Measurements from ENCODE around the gene SH3RF3. TPM values are rescaled to one million over a fixed set of nuclear protein-coding genes. Genes with fewer than 3 reads are reported as not detected.

The SH3RF3 gene
- total and polyA plus RNA-seq, 10 of the 15 experiments (the other 5 are each of a cell fraction or from before 2014, with no cell fraction given) = 0.08 to 8.8 (median 2.3) TPM

DNA sequence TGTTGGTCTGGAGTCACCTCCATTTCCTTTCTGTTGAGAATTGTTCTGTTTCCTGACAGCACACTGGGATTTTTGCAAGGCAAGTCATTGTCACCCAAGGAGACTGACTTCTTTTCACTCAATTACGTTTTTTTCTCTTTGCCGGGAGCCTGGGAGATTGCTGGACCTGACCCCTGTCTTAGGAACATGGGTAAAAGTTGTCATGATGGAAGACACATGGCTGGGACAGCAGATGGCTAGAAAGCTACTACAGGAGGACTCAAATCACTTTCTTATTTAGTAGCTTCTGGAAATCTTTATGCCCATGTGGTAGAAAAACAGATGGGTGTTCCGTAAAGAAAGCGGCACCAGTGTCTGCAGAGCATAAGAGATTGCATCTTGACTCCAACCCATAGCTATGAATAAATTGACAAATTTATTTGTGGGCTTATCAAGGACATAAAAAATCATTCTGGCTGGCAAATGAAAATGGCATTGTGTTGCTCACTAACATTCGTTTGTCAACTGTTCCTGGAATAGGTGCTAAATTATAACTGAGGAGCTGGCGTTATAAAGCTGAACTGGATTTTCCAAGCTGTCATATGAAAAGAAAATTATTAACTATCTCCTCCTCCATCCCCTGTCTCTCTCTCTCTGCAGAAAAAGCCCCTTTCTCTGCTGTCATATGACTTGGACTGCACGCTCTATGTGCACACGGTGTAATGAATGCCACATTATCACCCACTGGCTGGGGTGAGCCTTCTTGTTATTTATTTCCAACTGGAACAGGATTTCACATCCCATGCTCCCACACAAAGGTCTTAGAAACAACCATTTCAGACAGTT, 159.8 kb downstream of the SH3RF3 start:
- POLR2A ChIA-PET = no interaction called here
- CTCF ChIA-PET = interaction anchor here (1.0 to 1.3 kb wide), 2 partner anchors 156 to 221 kb away, joined by 4 read pairs; no protein-coding TSS in a partner anchor
- FAIRE-seq = no peak
- no TSS peak for BruUV-seq (replicated peaks)
- RAD21 ChIA-PET (ENCODE audit: unreplicated experiment) = interaction anchor here (0.8 to 1.3 kb wide), 4 partner anchors 32 to 225 kb away, joined by 3 read pairs; no protein-coding TSS in a partner anchor
- Histone ChIP-seq H3K4me3 (no peak overlapping the region), H4K20me1 (ENCODE audit: control insufficient read depth, insufficient read depth) (no peaks in the 10 kb centered on the region; the same call in 1 of the 2 replicates), H3K4me2 (ENCODE audit: control insufficient read depth, insufficient read depth) (no peak overlapping the region), H3K27me3 (replicated peaks in 1 of 2; ENCODE audit: control insufficient read depth in 2 of 2, insufficient read depth in 2 of 2, low read length in 1 of 2) (no peaks in the 10 kb centered on the region; a peak in 1 of 4 replicates), H3K9me3 (replicated peaks; ENCODE audit: control insufficient read depth, insufficient read depth, low read length) (no peaks in the 10 kb centered on the region), H3K4me1 (ENCODE audit: control insufficient read depth, insufficient read depth, low read length) (no peaks in the 10 kb centered on the region), H3K27ac (ENCODE audit: control insufficient read depth, insufficient read depth) (no peak overlapping the region), H3K79me2 (ENCODE audit: control insufficient read depth, insufficient read depth, low read length) (no peaks in the 10 kb centered on the region; the same call in 1 of the 2 replicates), H2AFZ (ENCODE audit: control insufficient read depth, low read depth, low read length) (no peak overlapping the region), H3K9ac (ENCODE audit: control insufficient read depth, insufficient read depth, low read length) (no peak overlapping the region), H3K36me3 (ENCODE audit: control insufficient read depth in 2 of 2, insufficient read depth in 2 of 2, low read length in 1 of 2) (no peaks in the 10 kb centered on the region)
- SMC1A ChIA-PET (ENCODE audit: uncharacterized antibody, unreplicated experiment) = interaction anchor here (1.1 to 1.5 kb wide), 3 partner anchors 10 to 34 kb away, joined by 3 to 4 read pairs (median 3); no protein-coding TSS in a partner anchor
- WGBS (ENCODE audit: insufficient coverage, insufficient replicate concordance, low lambda C conversion rate, missing lambda C conversion rate) = 41% methylated on average over 8 of the region's 8 CpGs
- intact Hi-C loops (cut with micrococcal nuclease; ENCODE audit: unreplicated experiment) = no loop called here
- DNase-seq (ENCODE audit: low read depth, low spot score) = no peak
- TF ChIP-seq CREM (IDR thresholded peaks at IDR 0.05; ENCODE audit: low read depth) = no peak
- TF ChIP-seq, protein P1, sequence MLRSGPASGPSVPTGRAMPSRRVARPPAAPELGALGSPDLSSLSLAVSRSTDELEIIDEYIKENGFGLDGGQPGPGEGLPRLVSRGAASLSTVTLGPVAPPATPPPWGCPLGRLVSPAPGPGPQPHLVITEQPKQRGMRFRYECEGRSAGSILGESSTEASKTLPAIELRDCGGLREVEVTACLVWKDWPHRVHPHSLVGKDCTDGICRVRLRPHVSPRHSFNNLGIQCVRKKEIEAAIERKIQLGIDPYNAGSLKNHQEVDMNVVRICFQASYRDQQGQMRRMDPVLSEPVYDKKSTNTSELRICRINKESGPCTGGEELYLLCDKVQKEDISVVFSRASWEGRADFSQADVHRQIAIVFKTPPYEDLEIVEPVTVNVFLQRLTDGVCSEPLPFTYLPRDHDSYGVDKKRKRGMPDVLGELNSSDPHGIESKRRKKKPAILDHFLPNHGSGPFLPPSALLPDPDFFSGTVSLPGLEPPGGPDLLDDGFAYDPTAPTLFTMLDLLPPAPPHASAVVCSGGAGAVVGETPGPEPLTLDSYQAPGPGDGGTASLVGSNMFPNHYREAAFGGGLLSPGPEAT (IDR thresholded peaks at IDR 0.05; ENCODE audit: low read depth) = no peak
- TF ChIP-seq CEBPB (IDR thresholded peaks at IDR 0.05; ENCODE audit: borderline replicate concordance in 1 of 2, low read depth in 2 of 2, low read length in 2 of 2) = no peak
- no peak for TF ChIP-seq SMAD5 (IDR thresholded peaks at IDR 0.05; ENCODE audit: low read depth)
- TF ChIP-seq HDAC6 (IDR thresholded peaks at IDR 0.05; ENCODE audit: unreplicated experiment) = no peak
- TF ChIP-seq MEF2A (IDR thresholded peaks at IDR 0.05; ENCODE audit: insufficient read depth, low read depth, low read length) = no peak
- no peak for TF ChIP-seq NKRF (conservative IDR thresholded peaks at IDR 0.05)
- TF ChIP-seq RAD21 (IDR thresholded peaks at IDR 0.05; ENCODE audit: insufficient read depth, low read depth, low read length) = no peak
- TF ChIP-seq HDAC2 (IDR thresholded peaks at IDR 0.05) = no peak
- in situ Hi-C loops (cut with MboI) = no loop called here
- 0 out of 3 replicates have a peak, but pooled peaks have one; percentile 22 for ATAC-seq

Measured in GM12878 (cell line).